HG02571 (cell line): ENCODE measurements around the gene SHC2.
"Not testable (repeated sequence)": the region's sequence is repeated elsewhere in the genome, so short reads cannot be mapped to it uniquely, and the experiment has no call there.

Source experiments
- ATAC-seq: cut with Tn5 transposase; IDR thresholded peaks from one replicate; pipeline ENCODE4 v1.9.1; 2021; ENCODE audit warnings: mild to moderate bottlenecking, moderate library complexity; ENCODE audit not compliant: unreplicated experiment

The SHC2 gene

GRCh38 chr19:427675-428074 is 33.2 kb downstream of the SHC2 start:
- not testable (repeated sequence) for ATAC-seq

DNA sequence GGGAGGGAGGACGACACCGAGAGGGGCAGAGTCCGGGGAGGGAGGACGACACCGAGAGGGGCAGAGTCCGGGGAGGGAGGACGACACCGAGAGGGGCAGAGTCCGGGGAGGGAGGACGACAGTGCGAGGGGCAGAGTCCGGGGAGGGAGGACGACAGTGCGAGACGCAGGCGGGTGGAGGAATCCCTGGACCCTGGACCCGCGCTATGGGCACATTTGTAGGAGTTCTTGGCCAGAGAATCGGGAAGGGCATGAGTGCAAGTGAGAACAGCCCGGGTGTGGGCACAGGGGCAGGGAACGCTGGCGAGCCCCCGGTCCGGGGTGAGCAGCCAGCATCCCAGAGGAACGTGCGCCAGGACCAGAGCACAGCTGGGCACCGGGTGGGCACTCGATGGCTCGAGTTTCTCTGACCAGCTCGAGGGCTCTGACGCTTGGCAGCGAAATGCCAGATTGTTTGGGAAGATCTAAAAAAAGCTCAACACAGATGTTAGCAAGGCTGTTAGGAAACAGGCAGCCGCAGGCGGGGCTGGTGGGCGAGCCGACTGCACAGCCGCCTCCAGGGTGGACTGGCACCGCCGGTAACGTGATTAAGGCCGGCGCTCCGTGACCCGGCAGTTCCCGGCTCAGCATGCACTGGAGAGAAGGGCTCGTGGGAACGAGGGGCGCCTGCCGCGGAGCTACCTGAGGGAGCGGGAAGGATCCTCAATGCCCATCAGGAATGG is 33.9 kb downstream of the SHC2 start:
- no peak for ATAC-seq

GRCh38 chr19:425056-425455 is 35.8 kb downstream of the SHC2 start:
- ATAC-seq: no peak

GRCh38 chr19:424546-424945 is 36.3 kb downstream of the SHC2 start:
- ATAC-seq: no peak

DNA sequence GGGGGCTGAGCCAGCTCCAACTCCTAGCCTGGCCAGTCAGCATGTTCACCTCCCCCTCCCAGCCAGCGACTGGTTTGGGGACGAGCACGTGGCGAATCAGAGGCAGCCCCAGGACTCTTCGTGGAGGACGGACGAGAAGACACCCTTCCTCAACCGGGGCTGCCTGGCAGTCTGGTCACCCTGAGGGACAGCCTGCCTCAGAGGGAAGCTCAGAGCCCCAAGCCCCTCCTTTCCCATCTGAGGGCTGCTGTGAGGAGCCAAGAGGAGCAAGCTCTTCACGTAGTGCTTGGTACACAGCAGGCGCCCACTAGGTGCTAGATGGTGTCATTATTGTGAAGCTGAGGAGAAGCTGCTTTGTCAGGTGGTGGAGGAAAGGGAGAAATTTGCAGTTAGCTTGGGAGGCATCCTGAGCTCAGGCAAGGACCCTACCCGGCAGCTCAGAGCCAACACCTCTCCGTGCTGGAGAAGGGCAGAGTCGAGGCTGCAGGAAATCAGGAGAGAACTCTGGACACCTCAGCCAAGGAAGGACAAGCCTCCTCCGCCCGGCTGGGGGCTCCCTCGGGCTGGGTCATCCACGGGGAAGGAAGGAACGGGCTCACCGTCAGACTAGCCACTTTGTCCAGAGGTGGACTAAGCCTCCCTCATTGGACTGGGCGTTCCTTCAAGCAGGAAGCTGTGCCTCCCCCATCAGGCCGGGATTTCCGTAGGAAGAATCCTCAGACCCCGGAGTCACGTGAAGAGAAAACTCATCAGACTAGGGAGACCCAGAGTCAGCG is 37.0 kb downstream of the SHC2 start:
- ATAC-seq: no peak

- ATAC-seq: not testable (repeated sequence)
These were observed 38.0 kb downstream of the SHC2 start for GRCh38 chr19:422917-423226.

DNA sequence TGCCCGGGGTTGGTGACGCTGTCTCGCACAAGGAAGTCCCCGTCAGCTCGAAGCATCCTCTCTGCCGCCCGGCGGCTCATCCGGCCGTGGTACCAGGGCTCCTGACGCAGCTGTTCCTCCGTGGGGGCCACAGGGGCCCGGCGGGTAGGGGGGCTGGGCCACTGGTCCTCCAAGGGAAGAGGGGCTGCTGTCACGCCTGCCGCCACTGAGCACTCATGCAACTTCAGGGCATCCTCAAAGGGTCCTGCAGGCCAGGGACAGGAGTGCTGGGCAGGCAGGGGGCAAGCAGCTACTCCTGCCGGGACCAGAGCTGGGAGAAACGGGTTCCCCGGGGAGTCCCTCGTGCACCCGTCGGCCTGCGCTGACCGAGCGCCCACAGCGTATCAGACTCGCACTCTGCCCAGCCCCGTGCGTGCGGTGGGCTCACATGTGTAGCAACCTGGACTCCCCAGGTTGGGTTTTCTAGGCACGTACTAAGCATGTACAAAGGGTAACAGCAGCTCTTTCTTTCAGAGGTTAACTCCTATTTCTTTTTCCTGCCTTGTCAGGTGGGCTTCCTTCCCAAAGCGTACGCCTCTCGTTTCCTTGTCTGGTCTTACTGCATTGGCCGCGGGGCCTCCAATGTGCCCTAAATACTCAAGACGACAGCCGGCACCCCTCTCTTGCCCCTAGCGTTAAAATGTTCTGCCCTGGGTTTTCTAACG is 38.5 kb downstream of the SHC2 start:
- ATAC-seq: no peak

GRCh38 chr19:419721-420515 is 40.9 kb downstream of the SHC2 start:
- ATAC-seq: no peak

DNA sequence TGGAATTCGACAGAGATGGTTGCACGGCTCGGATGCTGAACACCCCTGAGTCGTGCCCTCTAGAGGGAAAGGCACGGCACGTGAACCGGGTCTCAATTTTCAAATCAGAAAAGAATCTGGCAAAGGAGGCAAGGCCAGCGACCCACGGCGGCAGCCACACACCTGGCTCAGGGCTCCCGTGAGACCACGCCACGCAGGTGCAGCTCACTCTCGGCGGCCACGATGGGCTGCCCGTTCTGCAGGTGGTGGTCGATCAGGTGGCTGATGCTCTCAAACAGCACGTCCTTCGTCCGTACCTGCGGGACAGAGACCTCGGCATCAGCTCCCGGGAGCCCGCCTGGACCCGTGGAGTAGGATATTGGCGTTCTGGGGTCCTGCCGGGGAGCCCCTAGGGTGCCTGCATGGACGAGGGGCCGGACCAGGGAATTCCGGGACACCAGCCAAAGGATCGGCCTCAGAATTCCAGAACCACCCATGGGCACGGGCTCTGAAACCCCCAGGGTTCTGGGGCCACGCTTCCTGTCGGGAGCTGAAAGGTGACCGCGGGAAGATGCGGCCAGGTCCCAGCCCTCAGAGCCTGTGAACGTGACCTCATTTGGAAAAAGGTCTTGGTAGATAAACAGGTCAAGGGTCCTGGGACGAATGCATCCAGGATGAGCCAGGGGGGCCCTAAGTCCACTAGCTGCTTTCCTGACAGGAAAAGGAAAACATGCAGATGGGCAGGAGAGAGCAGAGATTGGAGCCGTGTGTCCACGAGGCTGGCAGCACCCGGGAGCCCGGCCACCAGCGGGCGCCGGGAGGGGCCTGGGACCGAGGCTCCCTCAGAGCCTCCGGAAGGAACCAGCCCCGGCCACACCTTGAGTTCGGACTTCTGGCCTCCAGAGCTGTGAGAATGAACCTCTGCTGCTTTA is 41.8 kb downstream of the SHC2 start:
- ATAC-seq: no peak

DNA sequence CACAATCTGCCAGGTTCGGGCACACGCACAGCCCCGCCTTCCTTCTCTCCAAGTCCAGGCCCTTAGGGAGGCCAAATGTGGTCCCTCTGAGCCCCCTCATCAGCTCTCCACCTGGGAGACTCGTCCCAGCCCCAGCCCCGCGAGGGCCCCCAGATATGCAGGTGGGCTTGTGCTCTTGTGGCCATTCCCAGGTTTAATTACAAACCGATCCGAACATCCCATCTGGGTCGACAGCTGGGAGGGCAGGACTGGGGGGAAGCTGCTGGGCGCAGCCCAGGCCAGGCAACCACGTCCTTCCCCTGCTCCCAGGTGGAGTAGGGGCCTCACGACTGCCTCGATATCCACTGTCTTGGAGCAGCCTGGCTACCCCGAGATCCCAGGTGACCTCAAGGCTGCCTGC is 44.4 kb downstream of the SHC2 start:
- ATAC-seq: no peak

DNA sequence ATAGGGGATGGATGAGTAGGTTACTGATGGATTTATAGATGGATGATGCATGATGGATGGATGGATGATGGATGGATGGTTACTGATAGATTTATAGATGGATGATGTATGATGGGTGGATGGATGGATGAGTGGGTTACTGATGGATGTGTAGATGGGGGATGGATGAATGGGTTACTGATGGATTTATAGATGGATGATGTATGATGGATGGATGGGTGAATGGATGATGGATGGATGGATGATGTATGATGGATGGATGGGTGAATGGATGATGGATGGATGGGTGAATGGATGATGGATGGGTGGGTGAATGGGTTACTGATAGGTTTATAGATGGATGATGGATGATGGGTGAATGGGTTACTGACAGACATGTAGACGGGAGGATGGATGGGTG is 45.5 kb downstream of the SHC2 start:
- no peak for ATAC-seq

GRCh38 chr19:413756-414420 is 46.9 kb downstream of the SHC2 start:
- no peak for ATAC-seq

- no peak for ATAC-seq
These were observed 48.2 kb downstream of the SHC2 start for GRCh38 chr19:412356-413355.

- no peak for ATAC-seq
These were observed 49.0 kb downstream of the SHC2 start for GRCh38 chr19:411723-412355.

DNA sequence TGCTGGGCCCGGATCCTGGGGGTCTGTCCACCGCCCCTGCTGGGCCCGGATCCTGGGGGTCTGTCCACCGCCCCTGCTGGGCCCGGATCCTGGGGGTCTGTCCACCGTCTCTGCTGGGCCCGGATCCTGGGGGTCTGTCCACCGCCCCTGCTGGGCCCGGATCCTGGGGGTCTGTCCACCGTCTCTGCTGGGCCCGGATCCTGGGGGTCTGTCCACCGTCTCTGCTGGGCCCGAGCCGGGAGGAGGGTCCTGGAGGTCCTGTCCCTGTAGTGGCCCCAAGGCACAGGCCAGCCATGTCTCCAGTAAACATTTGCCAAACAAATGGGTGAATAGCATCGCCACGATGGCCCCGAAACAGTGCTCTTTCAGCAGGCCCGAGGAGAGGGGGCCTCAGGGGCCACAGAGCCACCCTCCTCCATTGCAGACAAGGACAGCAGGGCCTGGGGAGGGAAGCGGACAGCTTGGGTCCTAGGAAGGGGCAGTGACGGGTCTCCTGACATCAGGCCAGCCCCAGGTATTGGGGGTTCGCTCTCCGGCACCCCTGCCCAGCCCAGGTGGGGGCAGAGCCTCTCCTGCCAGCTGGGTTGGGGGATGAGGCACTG is 49.6 kb downstream of the SHC2 start:
- not testable (repeated sequence) for ATAC-seq

GRCh38 chr19:410243-410781 is 50.5 kb downstream of the SHC2 start:
- no peak for ATAC-seq

DNA sequence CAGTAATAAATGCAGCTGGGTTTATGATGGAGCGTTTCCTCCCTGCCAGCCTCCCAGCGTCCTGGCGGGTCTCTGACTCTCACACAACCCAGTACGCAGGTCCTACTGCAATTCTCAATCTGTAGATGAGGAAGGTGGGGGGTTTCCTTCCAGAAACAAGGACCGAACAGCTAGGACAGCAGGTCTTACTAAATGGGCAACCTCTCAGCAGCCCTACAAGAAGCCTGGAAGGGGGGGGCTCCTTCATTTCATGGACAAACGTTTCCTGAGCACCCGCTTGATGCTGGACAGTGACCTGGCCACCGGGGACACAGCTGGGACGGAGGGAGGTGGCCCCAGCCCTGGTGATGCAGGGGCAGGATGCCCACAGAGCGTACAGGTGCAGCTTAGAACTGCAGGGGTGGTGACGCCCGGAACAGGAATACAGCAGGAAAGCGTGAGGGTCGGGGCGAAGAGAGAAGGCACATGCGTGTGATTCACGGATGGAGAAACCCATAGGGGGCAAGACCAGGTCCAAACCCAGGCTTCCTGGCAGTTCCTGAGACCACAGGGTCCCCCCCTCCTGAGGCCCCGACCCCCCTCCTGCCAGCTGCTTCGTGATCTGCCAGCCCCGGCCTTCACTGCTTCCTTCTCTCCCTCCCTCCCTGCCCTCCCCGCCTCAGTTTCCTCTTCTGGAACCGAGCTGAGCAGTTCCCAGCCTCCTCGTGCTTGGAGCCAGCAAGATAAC is 51.2 kb downstream of the SHC2 start:
- ATAC-seq: no peak
